ENCODE measurements around the gene COX8A. TPM values are rescaled to one million over a fixed set of nuclear protein-coding genes. Genes with fewer than 3 reads are reported as not detected.

Gene COX8A
- polyA plus RNA-seq, 3 donors = 354 to 588 (median 526) TPM

DNA sequence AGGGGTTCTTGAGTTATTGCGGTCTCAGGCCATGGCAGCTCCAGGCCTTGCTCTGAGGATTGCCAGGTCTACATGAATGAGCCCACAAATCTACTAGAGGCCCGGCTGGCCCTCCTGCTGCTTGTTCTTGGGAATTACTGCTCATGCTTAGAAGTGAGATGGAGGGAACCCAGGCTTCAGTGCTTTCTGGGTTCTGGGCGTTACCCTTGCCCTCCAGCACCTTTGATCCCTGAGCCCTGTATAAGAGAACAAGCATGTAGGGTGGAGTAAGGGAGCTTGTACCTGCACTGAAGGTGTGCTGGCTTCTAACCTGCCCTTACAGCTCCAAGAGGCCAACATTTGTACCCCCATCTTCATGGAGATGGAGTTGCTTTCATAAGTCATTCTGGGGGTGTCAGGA is 31.6 kb upstream of the COX8A start:
- peaks cover 44% of the 10 kb centered on the region for H3K79me2 ChIP-seq (ENCODE audit: insufficient read depth, low read length)
- H3K4me3 Mint-ChIP-seq = no peak overlapping the region
- peaks cover 5 to 8% of the 10 kb centered on the region in 2 donors for H3K36me3 Mint-ChIP-seq
- H3K36me3 ChIP-seq (replicated peaks in 1 of 2; ENCODE audit: control insufficient read depth in 1 of 2, insufficient read depth in 2 of 2, low read length in 2 of 2) = peaks cover 0 to 3% of the 10 kb centered on the region in 2 donors
- no peak for DNase-seq
- H3K27ac Mint-ChIP-seq = no peak overlapping the region
- H3K4me1 Mint-ChIP-seq = peaks cover 34% of the 10 kb centered on the region
- H3K4me2 ChIP-seq (replicated peaks; ENCODE audit: extremely low read depth, low read length, poor library complexity, severe bottlenecking) = no peak overlapping the region
- H4K20me1 ChIP-seq (ENCODE audit: insufficient read depth, low read length) = peaks cover 4% of the 10 kb centered on the region
- H3K9ac ChIP-seq (ENCODE audit: insufficient read depth, low read length, poor library complexity, severe bottlenecking) = no peak overlapping the region
- no peaks in the 10 kb centered on the region for H3K27me3 ChIP-seq (ENCODE audit: control insufficient read depth in 2 of 2, insufficient read depth in 2 of 2, low read length in 2 of 2)
- peaks cover 35 to 36% of the 10 kb centered on the region in 2 donors for H3K4me1 ChIP-seq (ENCODE audit: control insufficient read depth in 1 of 2, insufficient read depth in 2 of 2, low read length in 2 of 2)
- H3K27me3 Mint-ChIP-seq (ENCODE audit: low read depth in 3 of 3) = peaks cover 4 to 8% (median 5%) of the 10 kb centered on the region in 3 donors
- intact Hi-C loops (cut with micrococcal nuclease) = loop anchor here (2.0 to 5.0 kb wide), 2 partner anchors 70 to 106 kb away; partner anchors contain the start of gene MARK2 (in 1 of the 2)
- no peak overlapping the region for H3K27ac ChIP-seq (ENCODE audit: low read depth in 1 of 2, low read length in 2 of 2)
- H3K9me3 ChIP-seq (replicated peaks in 1 of 2; ENCODE audit: control insufficient read depth in 1 of 2, insufficient read depth in 1 of 2, low read length in 2 of 2) = no peaks in the 10 kb centered on the region
- TF ChIP-seq, protein P1, sequence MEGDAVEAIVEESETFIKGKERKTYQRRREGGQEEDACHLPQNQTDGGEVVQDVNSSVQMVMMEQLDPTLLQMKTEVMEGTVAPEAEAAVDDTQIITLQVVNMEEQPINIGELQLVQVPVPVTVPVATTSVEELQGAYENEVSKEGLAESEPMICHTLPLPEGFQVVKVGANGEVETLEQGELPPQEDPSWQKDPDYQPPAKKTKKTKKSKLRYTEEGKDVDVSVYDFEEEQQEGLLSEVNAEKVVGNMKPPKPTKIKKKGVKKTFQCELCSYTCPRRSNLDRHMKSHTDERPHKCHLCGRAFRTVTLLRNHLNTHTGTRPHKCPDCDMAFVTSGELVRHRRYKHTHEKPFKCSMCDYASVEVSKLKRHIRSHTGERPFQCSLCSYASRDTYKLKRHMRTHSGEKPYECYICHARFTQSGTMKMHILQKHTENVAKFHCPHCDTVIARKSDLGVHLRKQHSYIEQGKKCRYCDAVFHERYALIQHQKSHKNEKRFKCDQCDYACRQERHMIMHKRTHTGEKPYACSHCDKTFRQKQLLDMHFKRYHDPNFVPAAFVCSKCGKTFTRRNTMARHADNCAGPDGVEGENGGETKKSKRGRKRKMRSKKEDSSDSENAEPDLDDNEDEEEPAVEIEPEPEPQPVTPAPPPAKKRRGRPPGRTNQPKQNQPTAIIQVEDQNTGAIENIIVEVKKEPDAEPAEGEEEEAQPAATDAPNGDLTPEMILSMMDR (IDR thresholded peaks at IDR 0.05) = no peak
- no peak overlapping the region for H3K4me3 ChIP-seq (replicated peaks in 1 of 3; ENCODE audit: low read depth in 2 of 3, low read length in 3 of 3)
- no peaks in the 10 kb centered on the region for H3K9me3 Mint-ChIP-seq
- WGBS (ENCODE audit: insufficient coverage) = 100% methylated on average over 1 of the region's 3 CpGs
- H2AFZ ChIP-seq (ENCODE audit: insufficient read depth, low read depth, low read length, poor library complexity, severe bottlenecking) = no peak overlapping the region

DNA sequence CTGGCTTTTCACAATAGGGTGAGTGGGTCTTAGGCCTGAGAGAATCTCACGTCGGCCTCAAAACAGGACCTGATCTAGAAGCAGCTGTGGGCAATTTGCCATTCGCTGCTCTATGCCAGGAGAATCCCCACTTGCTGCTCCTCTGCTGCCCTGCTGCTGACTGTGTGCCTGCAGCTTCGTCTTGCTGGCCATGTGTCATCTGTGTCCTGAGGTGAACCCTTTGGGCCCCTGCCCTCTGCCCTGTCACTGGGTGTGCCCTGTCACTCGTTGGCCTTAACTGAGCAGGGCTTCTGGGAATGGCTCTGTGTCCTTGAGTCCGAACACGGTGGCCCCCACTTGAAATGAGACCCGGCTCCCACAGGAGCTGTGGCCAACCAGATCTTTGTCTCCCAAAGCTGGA is 29.4 kb upstream of the COX8A start:
- Histone ChIP-seq H3K4me1 (ENCODE audit: control insufficient read depth in 1 of 2, insufficient read depth in 2 of 2, low read length in 2 of 2) (peaks cover 17 to 20% of the 10 kb centered on the region in 2 donors), H3K4me2 (replicated peaks; ENCODE audit: extremely low read depth, low read length, poor library complexity, severe bottlenecking) (no peak overlapping the region), H4K20me1 (ENCODE audit: insufficient read depth, low read length) (peaks cover 4% of the 10 kb centered on the region), H3K27me3 (ENCODE audit: control insufficient read depth in 2 of 2, insufficient read depth in 2 of 2, low read length in 2 of 2) (no peaks in the 10 kb centered on the region), H3K36me3 (replicated peaks in 1 of 2; ENCODE audit: control insufficient read depth in 1 of 2, insufficient read depth in 2 of 2, low read length in 2 of 2) (peaks cover 0 to 3% of the 10 kb centered on the region in 2 donors), H3K27ac (ENCODE audit: low read depth in 1 of 2, low read length in 2 of 2) (no peak overlapping the region), H3K9ac (ENCODE audit: insufficient read depth, low read length, poor library complexity, severe bottlenecking) (no peak overlapping the region), H2AFZ (ENCODE audit: insufficient read depth, low read depth, low read length, poor library complexity, severe bottlenecking) (no peak overlapping the region), H3K79me2 (ENCODE audit: insufficient read depth, low read length) (peaks cover 34% of the 10 kb centered on the region), H3K4me3 (replicated peaks in 1 of 3; ENCODE audit: low read depth in 2 of 3, low read length in 3 of 3) (no peak overlapping the region), H3K9me3 (replicated peaks in 1 of 2; ENCODE audit: control insufficient read depth in 1 of 2, insufficient read depth in 1 of 2, low read length in 2 of 2) (no peaks in the 10 kb centered on the region)
- Mint-ChIP-seq H3K36me3 (peaks cover 7 to 12% of the 10 kb centered on the region in 2 donors), H3K9me3 (no peaks in the 10 kb centered on the region), H3K4me3 (no peak overlapping the region), H3K27ac (peak overlapping the region in 2 of 7 donors; percentile 62 to 83), H3K4me1 (peaks cover 22% of the 10 kb centered on the region), H3K27me3 (ENCODE audit: low read depth in 3 of 3) (peaks cover 0 to 3% (median 1%) of the 10 kb centered on the region in 3 donors)
- 87% methylated on average over 8 of the region's 8 CpGs for WGBS (ENCODE audit: insufficient coverage)
- DNase-seq = peak in 1 of 3 donors; percentile 2
- intact Hi-C loops (cut with micrococcal nuclease) = loop anchor here (2.0 to 5.0 kb wide), 3 partner anchors 108 to 178 kb away; partner anchors contain the start of genes MARK2 (in 1 of the 2) and ZFTA (in 1 of the 2)
- TF ChIP-seq, protein P1 (IDR thresholded peaks at IDR 0.05) = no peak
